Measurements from ENCODE around the gene SYTL3.

The SYTL3 gene

DNA sequence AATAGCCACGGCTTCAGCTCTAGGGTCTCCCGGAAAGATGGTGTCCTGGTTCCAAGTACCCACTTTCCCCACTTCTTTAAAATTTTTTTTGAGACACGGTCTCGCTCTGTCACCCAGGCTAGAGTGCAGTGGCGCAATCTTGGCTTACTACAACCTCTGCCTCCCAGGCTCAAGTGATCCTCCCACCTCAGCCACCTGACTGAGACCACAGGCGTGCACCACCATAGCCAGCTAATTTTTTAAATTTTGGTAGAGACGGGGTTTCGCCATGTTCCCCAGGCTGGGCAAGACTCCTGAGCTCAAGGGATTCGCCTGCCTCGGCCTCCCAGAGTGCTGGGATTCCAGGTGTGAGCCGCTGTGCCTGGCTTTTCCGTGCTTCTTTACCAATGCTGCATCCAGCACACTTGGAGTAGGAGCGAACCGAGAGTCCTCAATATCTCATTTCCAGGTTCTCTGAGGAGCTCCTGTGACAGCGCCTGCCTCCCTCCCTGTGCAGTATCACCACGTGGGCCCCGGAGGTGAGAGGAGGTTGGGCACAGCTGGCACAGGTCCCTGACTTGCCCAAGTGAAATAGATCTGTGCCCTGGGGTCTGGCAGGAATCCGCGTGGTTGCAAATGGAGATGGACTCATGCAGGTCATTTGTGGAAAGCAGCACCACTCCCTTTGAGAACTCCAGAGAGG lies 132.0 kb downstream of the SYTL3 start:
- H3K27me3 ChIP-seq (ENCODE audit: control insufficient read depth in 3 of 3, insufficient read depth in 3 of 3, low read depth in 1 of 3, low read length in 3 of 3): no peaks in the 10 kb centered on the region

GRCh38 chr6:158782432-158783166 lies 132.7 kb downstream of the SYTL3 start:
- H3K79me1 ChIP-seq (ENCODE audit: low read depth, low read length): no peaks in the 10 kb centered on the region
- no peak overlapping the region for H4K91ac ChIP-seq (ENCODE audit: low read depth, low read length, poor library complexity)
- H2BK12ac ChIP-seq (ENCODE audit: low read length): no peak overlapping the region
- no peak overlapping the region for H3K4me2 ChIP-seq (ENCODE audit: insufficient read depth, low read length, poor library complexity, severe bottlenecking)
- H4K8ac ChIP-seq (ENCODE audit: low read depth, low read length): no peak overlapping the region
- H2BK5ac ChIP-seq (ENCODE audit: low read length): no peak overlapping the region
- WGBS, 2 donors (ENCODE audit: extremely low coverage in 2 of 2, insufficient read length in 2 of 2, insufficient replicate concordance in 1 of 2): no CpG with 5 or more reads among the region's 11 CpGs
- H3K4ac ChIP-seq (ENCODE audit: low read length): no peak overlapping the region
- H3K23ac ChIP-seq (ENCODE audit: low read depth, low read length, poor library complexity): no peak overlapping the region
- peaks cover 0 to 2% of the 10 kb centered on the region in 2 donors for H3K9me3 ChIP-seq (replicated peaks in 1 of 2; ENCODE audit: control insufficient read depth in 2 of 2, insufficient read depth in 1 of 2, low read depth in 1 of 2, low read length in 2 of 2)
- H2BK120ac ChIP-seq (ENCODE audit: low read depth, low read length): no peak overlapping the region
- no peak overlapping the region for H3K9ac ChIP-seq (ENCODE audit: low read depth, low read length, poor library complexity)
- peaks cover 39 to 93% of the 10 kb centered on the region in 2 donors for H3K36me3 ChIP-seq (replicated peaks in 1 of 2; ENCODE audit: control insufficient read depth in 2 of 2, insufficient read depth in 2 of 2, low read length in 2 of 2)
- H3K4me1 ChIP-seq (ENCODE audit: control insufficient read depth in 2 of 2, insufficient read depth in 1 of 2, low read depth in 1 of 2, low read length in 2 of 2): peaks cover 0 to 5% of the 10 kb centered on the region in 2 donors
- H2AFZ ChIP-seq (ENCODE audit: low read length): no peak overlapping the region
- H3K4me3 ChIP-seq (ENCODE audit: low read length in 2 of 2): no peak overlapping the region
- no peak overlapping the region for H2BK15ac ChIP-seq (ENCODE audit: low read length)
- H3K27ac ChIP-seq (replicated peaks; ENCODE audit: low read length): no peak overlapping the region
- no peaks in the 10 kb centered on the region for H3K27me3 ChIP-seq (ENCODE audit: control insufficient read depth in 3 of 3, insufficient read depth in 3 of 3, low read depth in 1 of 3, low read length in 3 of 3)
- no peak overlapping the region for H3K18ac ChIP-seq (ENCODE audit: low read length)
- H3K14ac ChIP-seq (ENCODE audit: low read length): no peak overlapping the region
- DNase-seq (ENCODE audit: low spot score): no peak
- no peak overlapping the region for H2AK5ac ChIP-seq (ENCODE audit: low read depth, low read length)

More for the DNA sequence above, 132.0 kb downstream of the SYTL3 start:
- no peak overlapping the region for H2AFZ ChIP-seq (ENCODE audit: low read length)
- H4K91ac ChIP-seq (ENCODE audit: low read depth, low read length, poor library complexity): no peak overlapping the region
- H3K4ac ChIP-seq (ENCODE audit: low read length): no peak overlapping the region
- no peak overlapping the region for H2AK5ac ChIP-seq (ENCODE audit: low read depth, low read length)
- DNase-seq (ENCODE audit: low spot score): no peak
- no peak overlapping the region for H3K14ac ChIP-seq (ENCODE audit: low read length)
- H2BK5ac ChIP-seq (ENCODE audit: low read length): no peak overlapping the region
- H3K9ac ChIP-seq (ENCODE audit: low read depth, low read length, poor library complexity): no peak overlapping the region
- no peaks in the 10 kb centered on the region for H3K79me1 ChIP-seq (ENCODE audit: low read depth, low read length)
- no peak overlapping the region for H3K23ac ChIP-seq (ENCODE audit: low read depth, low read length, poor library complexity)
- H2BK12ac ChIP-seq (ENCODE audit: low read length): no peak overlapping the region
- no peak overlapping the region for H3K4me3 ChIP-seq (ENCODE audit: low read length in 2 of 2)
- no peak overlapping the region for H3K18ac ChIP-seq (ENCODE audit: low read length)
- H4K8ac ChIP-seq (ENCODE audit: low read depth, low read length): no peak overlapping the region
- no peak overlapping the region for H3K4me2 ChIP-seq (ENCODE audit: insufficient read depth, low read length, poor library complexity, severe bottlenecking)
- WGBS, 2 donors (ENCODE audit: extremely low coverage in 2 of 2, insufficient read length in 2 of 2, insufficient replicate concordance in 1 of 2): no CpG with 5 or more reads among the region's 19 CpGs
- H3K4me1 ChIP-seq (ENCODE audit: control insufficient read depth in 2 of 2, insufficient read depth in 1 of 2, low read depth in 1 of 2, low read length in 2 of 2): peaks cover 0 to 5% of the 10 kb centered on the region in 2 donors
- no peak overlapping the region for H2BK120ac ChIP-seq (ENCODE audit: low read depth, low read length)
- no peak overlapping the region for H2BK15ac ChIP-seq (ENCODE audit: low read length)
- no peak overlapping the region for H3K27ac ChIP-seq (replicated peaks; ENCODE audit: low read length)
- peaks cover 36 to 93% of the 10 kb centered on the region in 2 donors for H3K36me3 ChIP-seq (replicated peaks in 1 of 2; ENCODE audit: control insufficient read depth in 2 of 2, insufficient read depth in 2 of 2, low read length in 2 of 2)
- H3K9me3 ChIP-seq (replicated peaks in 1 of 2; ENCODE audit: control insufficient read depth in 2 of 2, insufficient read depth in 1 of 2, low read depth in 1 of 2, low read length in 2 of 2): peaks cover 0 to 2% of the 10 kb centered on the region in 2 donors

DNA sequence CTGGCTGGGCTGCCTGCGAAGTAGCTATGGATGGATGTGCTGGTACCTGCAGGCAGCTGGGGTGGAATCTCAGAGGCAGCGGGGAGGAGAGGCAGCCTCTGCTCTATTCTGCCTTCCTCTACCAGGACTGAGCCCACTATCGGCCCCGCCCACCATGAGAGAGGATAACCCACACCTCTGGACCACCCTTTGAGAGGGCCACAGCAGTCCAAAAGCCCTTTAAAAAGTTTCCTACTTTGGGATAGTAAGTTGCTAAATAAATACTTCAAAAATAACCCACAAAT lies 133.3 kb downstream of the SYTL3 start:
- Histone ChIP-seq H3K23ac (ENCODE audit: low read depth, low read length, poor library complexity) (no peak overlapping the region), H3K79me1 (ENCODE audit: low read depth, low read length) (no peaks in the 10 kb centered on the region), H3K4me2 (ENCODE audit: insufficient read depth, low read length, poor library complexity, severe bottlenecking) (no peak overlapping the region), H4K91ac (ENCODE audit: low read depth, low read length, poor library complexity) (no peak overlapping the region), H2BK15ac (ENCODE audit: low read length) (no peak overlapping the region), H3K9me3 (replicated peaks in 1 of 2; ENCODE audit: control insufficient read depth in 2 of 2, insufficient read depth in 1 of 2, low read depth in 1 of 2, low read length in 2 of 2) (peaks cover 0 to 2% of the 10 kb centered on the region in 2 donors), H3K18ac (ENCODE audit: low read length) (no peak overlapping the region), H2AFZ (ENCODE audit: low read length) (no peak overlapping the region), H2AK5ac (ENCODE audit: low read depth, low read length) (no peak overlapping the region), H3K9ac (ENCODE audit: low read depth, low read length, poor library complexity) (no peak overlapping the region), H2BK120ac (ENCODE audit: low read depth, low read length) (no peak overlapping the region), H3K4ac (ENCODE audit: low read length) (no peak overlapping the region), H3K36me3 (replicated peaks in 1 of 2; ENCODE audit: control insufficient read depth in 2 of 2, insufficient read depth in 2 of 2, low read length in 2 of 2) (peaks cover 41 to 93% of the 10 kb centered on the region in 2 donors), H3K14ac (ENCODE audit: low read length) (no peak overlapping the region), H3K27ac (replicated peaks; ENCODE audit: low read length) (no peak overlapping the region), H3K4me1 (ENCODE audit: control insufficient read depth in 2 of 2, insufficient read depth in 1 of 2, low read depth in 1 of 2, low read length in 2 of 2) (peaks cover 0 to 5% of the 10 kb centered on the region in 2 donors), H4K8ac (ENCODE audit: low read depth, low read length) (no peak overlapping the region), H3K4me3 (ENCODE audit: low read length in 2 of 2) (no peak overlapping the region), H2BK12ac (ENCODE audit: low read length) (no peak overlapping the region), H2BK5ac (ENCODE audit: low read length) (no peak overlapping the region), H3K27me3 (ENCODE audit: control insufficient read depth in 3 of 3, insufficient read depth in 3 of 3, low read depth in 1 of 3, low read length in 3 of 3) (no peaks in the 10 kb centered on the region)
- WGBS, 2 donors (ENCODE audit: extremely low coverage in 2 of 2, insufficient read length in 2 of 2, insufficient replicate concordance in 1 of 2): no CpG with 5 or more reads among the region's 4 CpGs
- DNase-seq (ENCODE audit: low spot score): no peak

GRCh38 chr6:158783851-158784250 lies 134.0 kb downstream of the SYTL3 start:
- H3K27ac ChIP-seq (replicated peaks; ENCODE audit: low read length): no peak overlapping the region
- no peaks in the 10 kb centered on the region for H3K79me1 ChIP-seq (ENCODE audit: low read depth, low read length)
- peaks cover 43 to 93% of the 10 kb centered on the region in 2 donors for H3K36me3 ChIP-seq (replicated peaks in 1 of 2; ENCODE audit: control insufficient read depth in 2 of 2, insufficient read depth in 2 of 2, low read length in 2 of 2)
- H2BK120ac ChIP-seq (ENCODE audit: low read depth, low read length): no peak overlapping the region
- peaks cover 0 to 5% of the 10 kb centered on the region in 2 donors for H3K4me1 ChIP-seq (ENCODE audit: control insufficient read depth in 2 of 2, insufficient read depth in 1 of 2, low read depth in 1 of 2, low read length in 2 of 2)
- no peak overlapping the region for H3K4ac ChIP-seq (ENCODE audit: low read length)
- peaks cover 0 to 2% of the 10 kb centered on the region in 2 donors for H3K9me3 ChIP-seq (replicated peaks in 1 of 2; ENCODE audit: control insufficient read depth in 2 of 2, insufficient read depth in 1 of 2, low read depth in 1 of 2, low read length in 2 of 2)
- WGBS, 2 donors (ENCODE audit: extremely low coverage in 2 of 2, insufficient read length in 2 of 2, insufficient replicate concordance in 1 of 2): no CpG with 5 or more reads among the region's 5 CpGs
- no peak overlapping the region for H2BK5ac ChIP-seq (ENCODE audit: low read length)
- H2BK15ac ChIP-seq (ENCODE audit: low read length): no peak overlapping the region
- no peaks in the 10 kb centered on the region for H3K27me3 ChIP-seq (ENCODE audit: control insufficient read depth in 3 of 3, insufficient read depth in 3 of 3, low read depth in 1 of 3, low read length in 3 of 3)
- DNase-seq (ENCODE audit: low spot score): no peak
- H4K8ac ChIP-seq (ENCODE audit: low read depth, low read length): no peak overlapping the region
- no peak overlapping the region for H2BK12ac ChIP-seq (ENCODE audit: low read length)
- no peak overlapping the region for H2AK5ac ChIP-seq (ENCODE audit: low read depth, low read length)
- H2AFZ ChIP-seq (ENCODE audit: low read length): no peak overlapping the region
- H3K18ac ChIP-seq (ENCODE audit: low read length): no peak overlapping the region
- H3K4me3 ChIP-seq (ENCODE audit: low read length in 2 of 2): no peak overlapping the region
- H4K91ac ChIP-seq (ENCODE audit: low read depth, low read length, poor library complexity): no peak overlapping the region
- no peak overlapping the region for H3K4me2 ChIP-seq (ENCODE audit: insufficient read depth, low read length, poor library complexity, severe bottlenecking)
- H3K23ac ChIP-seq (ENCODE audit: low read depth, low read length, poor library complexity): no peak overlapping the region
- H3K9ac ChIP-seq (ENCODE audit: low read depth, low read length, poor library complexity): no peak overlapping the region
- no peak overlapping the region for H3K14ac ChIP-seq (ENCODE audit: low read length)

All from neuronal stem cell (in vitro differentiated cells).